Hepatocyte (in vitro differentiated cells): ENCODE measurements around the gene PCDHGA6. TPM values are rescaled to one million over a fixed set of nuclear protein-coding genes. Genes with fewer than 3 reads are reported as not detected.
"Not testable (repeated sequence)": the region's sequence is repeated elsewhere in the genome, so short reads cannot be mapped to it uniquely, and the experiment has no call there.

Source experiments
- DNase-seq: peaks from one replicate; pipeline ENCODE4 v3.0.0-alpha.2; 2016; ENCODE audit warnings: low spot score
- H2AFZ ChIP-seq: fragments of 200-600 bp; sonication (generic); 2 replicates; pipeline ENCODE4 v1.6.0; 2016; ENCODE audit warnings: antibody characterized with exemption, mild to moderate bottlenecking
- H3K27ac ChIP-seq: fragments of 200-600 bp; sonication (generic); 2 replicates; pipeline ENCODE4 v1.5.1; 2016; ENCODE audit warnings: mild to moderate bottlenecking
- H3K27me3 ChIP-seq: fragments of 200-600 bp; sonication (generic); 2 replicates; pipeline ENCODE4 v1.6.1; 2016
- H3K36me3 ChIP-seq: fragments of 200-600 bp; sonication (generic); replicated peaks from 2 replicates; pipeline ENCODE4 v1.5.1; 2016; ENCODE audit warnings: low read depth; ENCODE audit not compliant: insufficient read depth
- H3K4me1 ChIP-seq: fragments of 200-600 bp; sonication (generic); 2 replicates; pipeline ENCODE4 v1.5.1; 2016; ENCODE audit warnings: mild to moderate bottlenecking, moderate library complexity; ENCODE audit not compliant: insufficient read depth
- H3K4me2 ChIP-seq: fragments of 200-600 bp; sonication (generic); 2 replicates; pipeline ENCODE4 v1.6.0; 2016
- H3K4me3 ChIP-seq: fragments of 200-600 bp; sonication (generic); 2 replicates; pipeline ENCODE4 v1.5.1; 2016; ENCODE audit warnings: mild to moderate bottlenecking
- H3K79me2 ChIP-seq: fragments of 200-600 bp; sonication (generic); 2 replicates; pipeline ENCODE4 v1.6.0; 2017; ENCODE audit warnings: mild to moderate bottlenecking
- H3K9me2 ChIP-seq: fragments of 200-600 bp; sonication (generic); replicated peaks from 2 replicates; pipeline ENCODE4 v1.6.0; 2017; ENCODE audit warnings: mild to moderate bottlenecking; ENCODE audit not compliant: insufficient read depth
- H3K9me3 ChIP-seq: fragments of 200-600 bp; sonication (generic); 2 replicates; pipeline ENCODE4 v1.5.1; 2016; ENCODE audit warnings: low read depth, mild to moderate bottlenecking
- H4K20me1 ChIP-seq: fragments of 200-600 bp; sonication (generic); 2 replicates; pipeline ENCODE4 v1.6.0; 2016; ENCODE audit warnings: mild to moderate bottlenecking; ENCODE audit not compliant: insufficient read depth, poor library complexity, severe bottlenecking
- EZH2 ChIP-seq: fragments of 200-600 bp; sonication (generic); IDR thresholded peaks from 2 replicates; pipeline ENCODE4 v1.6.1; 2016; ENCODE audit warnings: antibody characterized with exemption, mild to moderate bottlenecking, borderline replicate concordance
- EZH2phosphoT487 ChIP-seq: fragments of 200-600 bp; sonication (generic); IDR thresholded peaks from one replicate; pipeline ENCODE4 v1.6.1; 2018; ENCODE audit warnings: antibody characterized with exemption, mild to moderate bottlenecking, low read depth, moderate library complexity; ENCODE audit not compliant: unreplicated experiment, severe bottlenecking
- WGBS: methylation state at CpG from one replicate; pipeline ENCODE4 v1.1.6; 2016; ENCODE audit warnings: low lambda C conversion rate; ENCODE audit errors: missing lambda C conversion rate; 5-methylcytosine and 5-hydroxymethylcytosine counted together
- polyA plus RNA-seq: library from polyadenylated mRNA; unstranded; fragments of >200 nt; fragmentation: Nextera tagmentation; extraction: Ambion mirVana; gene quantifications from 2 replicates; pipeline ENCODE4 v1.2.1, GENCODE V29; 2016
- total RNA-seq: library from RNA; depleted of rRNA; stranded (reverse); fragments of >200 nt; gene quantifications from 2 replicates; pipeline ENCODE4 v1.2.3, GENCODE V29; 2014
- TF ChIP-seq, protein P1 (sequence below): fragments of 200-600 bp; sonication (generic); IDR thresholded peaks from 2 replicates; pipeline ENCODE4 v1.5.1; 2016; ENCODE audit warnings: antibody characterized with exemption, mild to moderate bottlenecking; ENCODE audit not compliant: poor library complexity

Gene PCDHGA6
- total and polyA plus RNA-seq, 2 experiments from 2014 or later, result 0.11 TPM; not detected in 1

DNA sequence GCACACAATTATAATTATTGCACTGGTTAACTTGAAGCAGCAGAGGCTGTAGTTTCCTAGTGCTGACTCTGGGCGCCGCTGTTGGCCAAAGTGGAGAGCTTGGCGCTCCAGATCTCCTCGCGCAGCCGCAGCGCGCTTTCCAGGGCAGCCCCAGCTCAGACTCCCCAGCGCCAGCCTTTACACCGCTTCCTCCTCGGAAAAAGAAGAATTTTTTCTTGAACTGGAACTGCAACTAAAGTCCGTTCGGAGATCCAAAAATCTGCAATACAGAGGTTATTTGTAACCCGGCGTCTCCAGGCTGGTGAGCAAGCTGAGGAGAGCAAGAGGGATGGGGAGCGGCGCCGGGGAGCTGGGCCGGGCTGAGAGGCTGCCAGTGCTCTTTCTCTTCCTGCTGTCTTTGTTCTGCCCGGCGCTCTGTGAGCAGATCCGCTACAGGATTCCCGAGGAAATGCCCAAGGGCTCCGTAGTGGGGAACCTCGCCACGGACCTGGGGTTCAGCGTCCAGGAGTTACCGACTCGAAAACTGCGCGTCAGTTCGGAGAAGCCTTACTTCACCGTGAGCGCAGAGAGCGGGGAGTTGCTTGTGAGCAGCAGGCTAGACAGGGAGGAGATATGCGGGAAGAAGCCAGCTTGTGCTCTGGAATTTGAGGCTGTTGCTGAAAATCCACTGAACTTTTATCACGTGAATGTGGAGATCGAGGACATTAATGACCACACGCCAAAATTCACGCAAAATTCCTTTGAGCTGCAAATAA is 14.0 kb downstream of the PCDHGA6 start, which contains the start of gene PCDHGB4:
TSS of gene PCDHGB4 (plus strand) at position 142 of the 755 bp plus-strand sequence. CDS start at position 329, 187 bp downstream.
- peak; percentile 63 for DNase-seq
- H3K27ac ChIP-seq, result peak within 1 kb of the TSS; percentile 82
- 29% methylated on average over 22 of the region's 40 CpGs for WGBS
- H3K4me3 ChIP-seq, H3K79me2 ChIP-seq, H3K36me3 ChIP-seq, H4K20me1 ChIP-seq, H3K9me2 ChIP-seq, H3K27me3 ChIP-seq, H3K4me1 ChIP-seq, H2AFZ ChIP-seq: not testable (repeated sequence)
- peak within 1 kb of the TSS; percentile 69 for H3K4me2 ChIP-seq
- peaks cover 28% of the 10 kb centered on the region for H3K9me3 ChIP-seq
- TF ChIP-seq, protein P1, sequence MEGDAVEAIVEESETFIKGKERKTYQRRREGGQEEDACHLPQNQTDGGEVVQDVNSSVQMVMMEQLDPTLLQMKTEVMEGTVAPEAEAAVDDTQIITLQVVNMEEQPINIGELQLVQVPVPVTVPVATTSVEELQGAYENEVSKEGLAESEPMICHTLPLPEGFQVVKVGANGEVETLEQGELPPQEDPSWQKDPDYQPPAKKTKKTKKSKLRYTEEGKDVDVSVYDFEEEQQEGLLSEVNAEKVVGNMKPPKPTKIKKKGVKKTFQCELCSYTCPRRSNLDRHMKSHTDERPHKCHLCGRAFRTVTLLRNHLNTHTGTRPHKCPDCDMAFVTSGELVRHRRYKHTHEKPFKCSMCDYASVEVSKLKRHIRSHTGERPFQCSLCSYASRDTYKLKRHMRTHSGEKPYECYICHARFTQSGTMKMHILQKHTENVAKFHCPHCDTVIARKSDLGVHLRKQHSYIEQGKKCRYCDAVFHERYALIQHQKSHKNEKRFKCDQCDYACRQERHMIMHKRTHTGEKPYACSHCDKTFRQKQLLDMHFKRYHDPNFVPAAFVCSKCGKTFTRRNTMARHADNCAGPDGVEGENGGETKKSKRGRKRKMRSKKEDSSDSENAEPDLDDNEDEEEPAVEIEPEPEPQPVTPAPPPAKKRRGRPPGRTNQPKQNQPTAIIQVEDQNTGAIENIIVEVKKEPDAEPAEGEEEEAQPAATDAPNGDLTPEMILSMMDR, result peak; percentile 62

DNA sequence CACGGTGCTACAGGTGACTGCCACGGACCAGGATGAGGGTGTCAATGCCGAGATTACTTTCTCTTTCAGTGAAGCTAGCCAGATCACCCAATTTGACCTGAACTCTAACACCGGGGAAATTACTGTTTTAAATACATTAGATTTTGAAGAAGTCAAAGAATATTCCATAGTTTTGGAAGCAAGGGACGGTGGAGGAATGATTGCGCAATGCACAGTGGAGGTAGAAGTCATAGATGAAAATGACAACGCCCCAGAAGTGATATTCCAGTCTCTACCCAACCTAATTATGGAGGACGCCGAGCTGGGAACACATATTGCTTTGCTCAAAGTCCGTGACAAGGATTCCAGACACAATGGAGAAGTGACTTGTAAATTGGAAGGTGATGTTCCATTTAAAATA is 15.0 kb downstream of the PCDHGA6 start:
- no peaks in the 10 kb centered on the region for H3K27me3 ChIP-seq
- no peaks in the 10 kb centered on the region for H3K4me1 ChIP-seq
- H3K79me2 ChIP-seq, result no peaks in the 10 kb centered on the region
- no peak overlapping the region for H2AFZ ChIP-seq
- DNase-seq, result no peak
- no peaks in the 10 kb centered on the region for H3K9me2 ChIP-seq
- TF ChIP-seq EZH2 (no peak), EZH2phosphoT487 (no peak)
- TF ChIP-seq, protein P1, result no peak
- H4K20me1 ChIP-seq, result no peaks in the 10 kb centered on the region
- H3K36me3 ChIP-seq, result no peaks in the 10 kb centered on the region
- H3K9me3 ChIP-seq, result peaks cover 37% of the 10 kb centered on the region
- H3K4me2 ChIP-seq, result no peak overlapping the region
- H3K27ac ChIP-seq, result no peak overlapping the region
- H3K4me3 ChIP-seq, result no peak overlapping the region
- WGBS, result 94% methylated on average over 10 of the region's 10 CpGs

DNA sequence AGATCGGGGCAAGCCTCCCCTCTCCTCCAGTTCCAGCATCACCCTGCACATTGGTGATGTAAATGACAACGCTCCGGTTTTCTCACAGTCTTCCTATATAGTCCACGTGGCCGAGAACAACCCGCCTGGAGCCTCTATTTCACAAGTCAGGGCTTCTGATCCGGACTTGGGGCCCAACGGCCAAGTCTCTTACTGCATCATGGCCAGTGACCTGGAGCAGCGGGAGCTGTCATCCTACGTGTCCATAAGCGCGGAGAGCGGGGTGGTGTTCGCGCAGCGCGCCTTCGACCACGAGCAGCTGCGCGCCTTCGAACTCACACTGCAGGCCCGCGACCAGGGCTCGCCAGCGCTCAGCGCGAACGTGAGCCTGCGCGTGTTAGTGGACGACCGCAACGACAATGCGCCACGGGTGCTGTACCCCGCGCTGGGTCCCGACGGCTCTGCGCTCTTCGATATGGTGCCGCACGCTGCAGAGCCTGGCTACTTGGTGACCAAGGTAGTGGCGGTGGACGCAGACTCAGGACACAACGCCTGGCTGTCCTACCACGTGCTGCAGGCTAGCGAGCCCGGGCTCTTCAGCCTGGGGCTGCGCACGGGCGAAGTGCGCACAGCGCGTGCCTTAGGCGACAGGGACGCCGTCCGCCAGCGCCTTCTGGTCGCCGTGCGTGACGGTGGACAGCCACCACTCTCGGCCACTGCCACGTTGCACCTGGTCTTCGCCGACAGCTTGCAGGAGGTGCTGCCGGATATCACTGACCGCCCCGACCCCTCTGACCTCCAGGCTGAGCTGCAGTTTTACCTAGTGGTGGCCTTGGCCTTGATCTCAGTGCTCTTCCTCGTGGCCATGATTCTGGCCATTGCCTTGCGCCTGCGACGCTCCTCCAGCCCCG is 15.7 kb downstream of the PCDHGA6 start:
- H3K4me1 ChIP-seq, result no peaks in the 10 kb centered on the region
- H3K79me2 ChIP-seq, result no peaks in the 10 kb centered on the region
- H3K4me3 ChIP-seq, result no peak overlapping the region
- no peaks in the 10 kb centered on the region for H4K20me1 ChIP-seq
- no peaks in the 10 kb centered on the region for H3K9me2 ChIP-seq
- TF ChIP-seq EZH2 (no peak), EZH2phosphoT487 (no peak)
- TF ChIP-seq, protein P1, result no peak
- H3K4me2 ChIP-seq, result no peak overlapping the region
- H3K36me3 ChIP-seq, result no peaks in the 10 kb centered on the region
- 98% methylated on average over 73 of the region's 77 CpGs for WGBS
- DNase-seq, result no peak
- H3K27ac ChIP-seq, result no peak overlapping the region
- peaks cover 43% of the 10 kb centered on the region for H3K9me3 ChIP-seq
- H3K27me3 ChIP-seq, result no peaks in the 10 kb centered on the region
- no peak overlapping the region for H2AFZ ChIP-seq
